Measurements from ENCODE around the gene SLC41A2.

DNA sequence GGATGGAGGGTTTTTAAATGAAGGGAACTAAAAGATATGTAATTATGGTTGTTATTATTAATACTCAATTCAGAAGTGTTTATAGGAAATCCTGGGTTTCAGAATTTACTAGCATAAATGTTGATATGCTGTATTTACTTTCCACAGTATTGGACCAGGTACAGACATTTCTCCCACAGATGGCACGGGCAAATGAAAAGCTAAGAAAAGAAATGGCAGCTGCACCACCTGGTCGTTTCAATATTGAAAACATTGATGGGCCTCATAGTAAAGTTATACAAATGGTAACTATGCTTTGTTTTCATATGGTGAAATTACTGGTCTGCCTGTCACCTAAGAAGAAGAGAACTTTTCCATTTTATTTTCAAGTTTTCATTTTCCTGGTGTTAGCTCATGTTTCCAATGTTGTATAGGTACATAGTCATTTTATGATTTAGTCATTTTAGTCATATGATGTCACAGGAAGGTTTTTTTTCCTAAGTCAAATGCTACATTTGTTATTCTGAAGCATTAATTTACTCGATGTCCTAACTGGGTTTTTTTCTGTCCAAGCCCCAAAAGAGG lies 33.6 kb upstream of the SLC41A2 start:
- TF ChIP-seq ZNF274 (IDR thresholded peaks at IDR 0.05; ENCODE audit: low read depth, low read length) (no peak), YY1 (IDR thresholded peaks at IDR 0.05; ENCODE audit: insufficient read depth, insufficient read length) (no peak), SUZ12 (IDR thresholded peaks at IDR 0.05; ENCODE audit: extremely low read depth, insufficient read depth, insufficient read length) (no peak)

Measured in NT2/D1 (cell line).